WERI-Rb-1 (cell line): ENCODE data around the gene GIGYF2.
"Not testable (repeated sequence)": the region's sequence is repeated elsewhere in the genome, so short reads cannot be mapped to it uniquely, and the experiment has no call there.

Experiments used
- DNase-seq: peaks from one replicate; pipeline ENCODE4 v3.0.0-alpha.2; 2020
- H3K27ac ChIP-seq: fragments of 250-450 bp; sonication (Bioruptor Pico); 2 replicates; pipeline ENCODE4 v1.5.1; 2020; ENCODE audit warnings: mild to moderate bottlenecking, moderate library complexity
- H3K27me3 ChIP-seq: fragments of 250-450 bp; sonication (Bioruptor Pico); 2 replicates; pipeline ENCODE4 v1.5.1; 2021; ENCODE audit warnings: mild to moderate bottlenecking, low read depth, moderate library complexity; ENCODE audit not compliant: insufficient read depth, severe bottlenecking
- H3K36me3 ChIP-seq: fragments of 250-450 bp; sonication (Bioruptor Pico); 2 replicates; pipeline ENCODE4 v1.5.1; 2020; ENCODE audit warnings: mild to moderate bottlenecking, moderate library complexity
- H3K4me3 ChIP-seq: 2 replicates; pipeline ENCODE4 v1.5.1; 2011; ENCODE audit warnings: low read depth, mild to moderate bottlenecking, control low read depth, low read length
- H3K9me3 ChIP-seq: fragments of 250-450 bp; sonication (Bioruptor Pico); 2 replicates; pipeline ENCODE4 v1.5.1; 2021; ENCODE audit warnings: mild to moderate bottlenecking, moderate library complexity; ENCODE audit not compliant: severe bottlenecking
- CTCF ChIP-seq: IDR thresholded peaks from 2 replicates; pipeline ENCODE4 v1.5.1; 2011; ENCODE audit warnings: low read depth, mild to moderate bottlenecking, control low read depth, inconsistent platforms, low read length

Gene GIGYF2

GRCh38 chr2:232683368-232683767, 13.8 kb upstream of the GIGYF2 start:
- H3K27ac ChIP-seq: no peak overlapping the region
- H3K27me3 ChIP-seq: no peaks in the 10 kb centered on the region
- no peak for TF ChIP-seq CTCF
- no peaks in the 10 kb centered on the region for H3K9me3 ChIP-seq
- H3K4me3 ChIP-seq: no peak overlapping the region
- no peaks in the 10 kb centered on the region for H3K36me3 ChIP-seq
- DNase-seq: no peak

- not testable (repeated sequence) for H3K27ac ChIP-seq, H3K9me3 ChIP-seq, H3K4me3 ChIP-seq, DNase-seq, H3K36me3 ChIP-seq, H3K27me3 ChIP-seq
These were observed 11.7 kb upstream of the GIGYF2 start for GRCh38 chr2:232685391-232685790.

GRCh38 chr2:232687382-232688160, 9.6 kb upstream of the GIGYF2 start:
- Histone ChIP-seq H3K27me3 (no peaks in the 10 kb centered on the region), H3K36me3 (no peaks in the 10 kb centered on the region), H3K9me3 (no peaks in the 10 kb centered on the region), H3K27ac (no peak overlapping the region), H3K4me3 (no peak overlapping the region)
- DNase-seq: no peak
- no peak for TF ChIP-seq CTCF

GRCh38 chr2:232688201-232688600, 8.9 kb upstream of the GIGYF2 start:
- H3K9me3 ChIP-seq: no peaks in the 10 kb centered on the region
- H3K27ac ChIP-seq: no peak overlapping the region
- no peak for DNase-seq
- H3K4me3 ChIP-seq: no peak overlapping the region
- H3K27me3 ChIP-seq: no peaks in the 10 kb centered on the region
- no peaks in the 10 kb centered on the region for H3K36me3 ChIP-seq
- TF ChIP-seq CTCF: no peak

GRCh38 chr2:232689152-232689910, 7.8 kb upstream of the GIGYF2 start:
- no peaks in the 10 kb centered on the region for H3K36me3 ChIP-seq
- no peak overlapping the region for H3K27ac ChIP-seq
- TF ChIP-seq CTCF: no peak

GRCh38 chr2:232691117-232691516, 6.0 kb upstream of the GIGYF2 start:
- H3K4me3 ChIP-seq, DNase-seq, H3K27me3 ChIP-seq, H3K9me3 ChIP-seq, H3K36me3 ChIP-seq, H3K27ac ChIP-seq: not testable (repeated sequence)

More at GRCh38 chr2:232689152-232689910, 7.8 kb upstream of the GIGYF2 start:
- Histone ChIP-seq H3K27me3 (no peaks in the 10 kb centered on the region), H3K4me3 (no peak overlapping the region), H3K9me3 (no peaks in the 10 kb centered on the region)
- no peak for DNase-seq
